HG03060 (cell line): ENCODE data around the gene JAKMIP1.
"Not testable (repeated sequence)": the region's sequence is repeated elsewhere in the genome, so short reads cannot be mapped to it uniquely, and the experiment has no call there.

Experiments
- ATAC-seq: cut with Tn5 transposase; IDR thresholded peaks from one replicate; pipeline ENCODE4 v1.9.1; 2021; ENCODE audit warnings: low read depth, moderate number of reproducible peaks; ENCODE audit not compliant: unreplicated experiment

The JAKMIP1 gene

GRCh38 chr4:6229671-6230501 lies 29.5 kb upstream of the JAKMIP1 start:
- ATAC-seq = no peak

- no peak for ATAC-seq
Measured at GRCh38 chr4:6229095-6229494, 28.7 kb upstream of the JAKMIP1 start.

GRCh38 chr4:6228158-6229067 lies 28.1 kb upstream of the JAKMIP1 start:
- no peak for ATAC-seq

DNA sequence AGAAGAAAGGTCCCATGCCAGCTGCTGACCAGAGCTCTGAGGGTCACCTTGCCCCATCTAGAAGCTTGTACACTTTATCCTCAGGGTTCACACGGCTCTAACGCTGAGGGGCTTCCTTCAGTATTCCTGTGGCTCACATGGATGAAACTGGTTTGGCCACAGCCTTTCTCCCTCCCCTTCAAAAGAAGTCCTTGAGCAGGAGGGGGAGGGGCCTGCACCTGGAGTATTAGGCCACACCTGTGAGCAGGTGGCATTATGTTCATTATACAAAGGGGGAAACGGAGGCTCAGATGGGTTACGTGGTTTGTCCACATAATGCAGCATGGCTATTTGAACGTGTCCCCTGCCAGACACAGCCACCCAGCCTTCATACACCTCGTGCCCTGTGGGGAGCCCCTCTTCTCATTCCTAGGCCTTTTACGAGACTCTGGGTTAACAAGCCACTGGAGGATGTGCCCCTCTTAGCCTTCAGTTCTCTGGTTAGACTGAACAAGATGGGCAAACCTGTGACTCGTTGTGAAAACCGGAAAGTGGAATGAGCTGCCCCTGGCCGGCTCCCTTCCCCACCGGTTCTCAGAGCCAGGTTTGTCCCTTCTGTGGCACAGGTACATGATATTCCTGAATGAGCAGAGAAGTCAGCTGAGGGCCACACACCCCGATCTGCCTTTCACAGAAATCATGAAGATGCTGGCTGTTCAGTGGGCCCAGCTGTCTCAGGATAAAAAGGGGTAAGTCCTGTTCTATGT lies 27.2 kb upstream of the JAKMIP1 start:
- no peak for ATAC-seq

GRCh38 chr4:6226506-6226905 lies 26.2 kb upstream of the JAKMIP1 start:
- ATAC-seq = no peak

- ATAC-seq = no peak
Measured at GRCh38 chr4:6225469-6225868, 25.1 kb upstream of the JAKMIP1 start.

GRCh38 chr4:6224735-6225134 lies 24.4 kb upstream of the JAKMIP1 start:
- no peak for ATAC-seq

DNA sequence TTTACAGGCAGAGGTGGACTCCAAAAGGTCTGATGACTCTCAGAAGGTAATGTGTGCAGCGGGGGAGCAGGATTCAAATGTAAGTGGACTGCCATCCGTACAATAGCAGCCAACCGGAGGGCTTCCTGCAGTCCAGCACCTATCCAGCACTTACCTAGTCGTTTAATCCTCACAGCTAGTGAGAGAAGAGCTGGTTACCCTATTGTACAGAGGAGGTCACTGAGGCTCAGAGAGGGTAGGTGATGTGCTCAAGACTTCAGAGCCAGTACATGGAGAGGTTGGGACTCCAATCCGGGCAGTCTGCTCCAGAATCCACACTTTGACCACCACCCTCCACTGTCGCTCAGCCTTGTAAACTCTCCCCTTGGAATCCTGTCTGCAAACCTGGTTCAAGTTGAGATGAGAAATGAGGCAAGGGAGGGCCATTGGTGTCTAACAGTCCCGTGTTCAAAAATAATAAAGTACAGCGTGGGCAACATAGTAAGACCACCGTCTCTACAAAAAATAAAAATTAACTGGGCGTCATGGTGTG lies 22.5 kb upstream of the JAKMIP1 start:
- ATAC-seq = no peak

DNA sequence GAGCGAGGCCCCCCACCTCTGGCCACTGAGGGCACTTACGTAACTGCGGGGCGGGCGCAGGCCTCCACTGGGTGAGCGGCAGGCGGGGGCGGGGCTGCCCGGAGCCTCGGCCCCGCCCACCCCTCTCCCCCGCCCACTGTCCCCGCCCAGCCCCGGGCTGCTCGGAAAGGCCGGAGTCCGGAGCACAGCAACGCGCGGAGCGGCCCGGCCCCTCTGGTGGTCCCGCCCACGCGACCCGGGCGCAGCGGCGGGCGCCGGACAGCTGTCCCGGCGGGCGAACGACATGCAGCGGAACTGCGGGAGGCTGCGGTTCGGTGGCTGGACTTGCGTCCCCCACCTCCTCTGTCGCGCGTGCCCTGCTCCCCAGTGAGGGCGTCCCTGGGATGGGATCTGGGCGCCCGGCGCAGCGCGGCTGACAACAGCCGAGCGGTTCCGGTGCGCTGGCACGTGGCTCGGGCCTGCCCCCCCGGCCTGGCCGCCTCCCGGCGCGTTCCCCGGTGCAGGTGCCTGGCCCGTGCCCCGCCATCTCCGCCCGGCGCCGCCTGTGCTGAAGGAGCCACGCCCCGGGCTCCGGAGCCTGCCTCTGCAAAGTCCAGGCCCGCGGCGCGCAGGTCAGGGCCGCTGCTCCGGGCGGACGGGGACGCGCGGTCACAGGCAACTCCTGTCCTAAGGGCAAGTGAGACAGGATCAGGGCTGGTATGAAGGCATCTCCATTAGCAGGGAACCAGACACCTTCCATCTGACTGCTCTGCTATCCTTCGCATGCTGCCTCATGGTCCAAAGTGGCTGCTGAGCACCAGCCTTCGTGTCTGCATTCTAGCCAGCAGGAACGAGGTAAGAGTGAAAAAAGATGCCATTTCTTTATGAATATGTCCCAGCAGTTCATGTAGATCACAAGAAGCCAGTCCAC lies 21.8 kb upstream of the JAKMIP1 start:
- no peak for ATAC-seq

- ATAC-seq = no peak
Measured at GRCh38 chr4:6221301-6221850, 21.0 kb upstream of the JAKMIP1 start.

GRCh38 chr4:6217716-6218381 lies 17.5 kb upstream of the JAKMIP1 start:
- ATAC-seq = peak; percentile 88

- ATAC-seq = no peak
Measured at GRCh38 chr4:6216588-6216987, 16.2 kb upstream of the JAKMIP1 start.

DNA sequence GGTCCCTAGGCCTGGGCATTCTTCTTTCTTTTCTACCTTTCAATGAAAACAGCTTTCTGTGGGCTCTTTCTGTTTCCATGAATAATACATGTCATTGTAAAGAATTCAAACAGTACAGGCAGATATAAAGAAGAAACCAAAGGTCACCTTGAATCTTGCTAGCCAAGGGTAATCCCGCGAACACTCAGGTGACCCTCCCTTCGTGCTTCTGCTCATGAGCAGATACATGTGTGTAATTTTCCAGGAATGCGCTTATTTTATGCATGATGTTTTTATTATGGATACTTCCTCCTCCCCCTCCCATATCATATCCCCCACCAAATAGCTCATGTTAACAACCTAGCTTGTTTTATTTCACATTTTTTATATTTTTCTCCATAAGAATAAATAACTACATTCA lies 9.6 kb upstream of the JAKMIP1 start:
- no peak for ATAC-seq

DNA sequence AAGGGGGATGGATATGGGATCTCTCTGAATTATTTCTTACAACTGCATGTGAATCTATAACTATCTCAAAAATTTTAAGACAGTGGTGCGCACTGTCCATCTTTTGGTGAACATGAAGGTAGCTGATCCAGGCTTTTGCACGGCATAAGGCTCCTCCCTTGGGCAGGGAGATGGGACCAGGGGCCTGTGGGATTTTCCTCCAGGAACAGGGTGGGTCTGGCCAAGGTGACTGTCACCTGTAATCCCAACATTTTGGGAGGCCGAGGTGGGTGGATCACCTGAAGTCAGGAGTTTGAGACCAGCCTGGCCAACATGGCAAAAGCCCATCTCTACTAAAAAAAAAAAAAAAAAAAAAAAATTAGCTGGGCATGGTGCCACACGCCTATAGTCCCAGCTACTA lies 8.9 kb upstream of the JAKMIP1 start:
- not testable (repeated sequence) for ATAC-seq

- ATAC-seq = no peak
Measured at GRCh38 chr4:6208416-6208815, 8.1 kb upstream of the JAKMIP1 start.

GRCh38 chr4:6207602-6208001 lies 7.3 kb upstream of the JAKMIP1 start:
- ATAC-seq = no peak

DNA sequence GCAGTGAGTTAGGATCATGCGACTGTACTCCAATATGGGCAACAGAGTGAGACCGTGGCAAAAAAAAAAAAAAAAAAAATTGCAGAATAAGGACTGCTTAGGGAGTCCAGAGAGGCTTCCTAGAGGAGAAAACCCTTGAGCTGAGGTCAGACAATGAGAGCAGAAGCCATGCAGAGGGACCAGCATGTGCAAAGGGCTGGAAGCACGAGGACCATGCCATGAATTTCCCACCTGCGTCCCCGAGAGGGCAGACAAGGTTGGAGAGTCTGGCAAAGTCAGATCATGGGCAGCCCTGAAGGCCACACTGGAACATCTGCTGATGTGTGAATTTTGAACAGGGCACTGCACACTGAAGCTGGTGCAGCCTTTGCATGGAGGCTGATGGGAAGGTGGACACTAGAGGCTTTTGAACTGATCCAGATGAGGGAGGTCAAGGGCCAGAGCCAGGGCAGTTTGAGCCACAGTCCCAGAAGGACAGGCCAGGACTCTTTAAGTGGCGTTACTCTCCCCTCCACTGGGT lies 6.5 kb upstream of the JAKMIP1 start:
- no peak for ATAC-seq

- no peak for ATAC-seq
Measured at GRCh38 chr4:6205973-6206372, 5.6 kb upstream of the JAKMIP1 start.

DNA sequence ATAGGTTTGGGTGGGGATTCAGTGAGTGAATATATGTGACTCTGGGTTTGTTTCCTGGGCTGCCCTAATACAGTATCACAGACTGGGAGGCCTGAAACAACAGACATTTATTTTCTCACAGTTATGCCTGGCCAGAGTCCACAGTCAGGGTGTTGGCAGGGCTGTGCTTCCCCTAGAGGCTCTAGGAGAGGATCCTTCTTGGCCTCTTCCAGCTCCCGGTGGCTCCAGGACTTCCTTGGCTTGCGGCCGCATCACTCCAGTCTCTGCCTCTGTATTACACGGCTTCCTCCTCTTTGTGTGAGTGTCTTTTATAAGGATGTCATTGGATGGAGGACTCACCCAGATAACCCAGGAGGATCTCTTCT lies 5.2 kb upstream of the JAKMIP1 start:
- ATAC-seq = no peak
